NCI-H2196 (cell line): ENCODE results near the gene KCNT2.
"Not testable (repeated sequence)": the region's sequence is repeated elsewhere in the genome, so short reads cannot be mapped to it uniquely, and the experiment has no call there.

Source experiments
- DNase-seq: peaks from one replicate; lab custom pipeline; 2025; ENCODE audit not compliant: unreplicated experiment; lab: John Stamatoyannopoulos, UW

The KCNT2 gene

GRCh38 chr1:196324345-196324744 lies 283.9 kb downstream of the KCNT2 start:
- no peak for DNase-seq

GRCh38 chr1:196323869-196324268 lies 284.4 kb downstream of the KCNT2 start:
- DNase-seq = no peak

- no peak for DNase-seq
Observed at GRCh38 chr1:196319301-196319700, 288.9 kb downstream of the KCNT2 start.

- peak; percentile 4 for DNase-seq
Observed at GRCh38 chr1:196317535-196318522, 290.4 kb downstream of the KCNT2 start.

- DNase-seq = no peak
Observed at GRCh38 chr1:196312739-196313138, 295.5 kb downstream of the KCNT2 start.

GRCh38 chr1:196309386-196309785 lies 298.9 kb downstream of the KCNT2 start:
- peak; percentile 2 for DNase-seq

- no peak for DNase-seq
Observed at GRCh38 chr1:196308176-196308575, 300.1 kb downstream of the KCNT2 start.

GRCh38 chr1:196306421-196306820 lies 301.8 kb downstream of the KCNT2 start:
- DNase-seq = no peak

GRCh38 chr1:196305216-196305615 lies 303.0 kb downstream of the KCNT2 start:
- DNase-seq = no peak

- DNase-seq = no peak
Observed at GRCh38 chr1:196302981-196303380, 305.3 kb downstream of the KCNT2 start.

- DNase-seq = no peak
Observed at GRCh38 chr1:196302420-196302819, 305.8 kb downstream of the KCNT2 start.

- DNase-seq = no peak
Observed at GRCh38 chr1:196295766-196296165, 312.5 kb downstream of the KCNT2 start.

- DNase-seq = no peak
Observed at GRCh38 chr1:196278816-196279215, 329.4 kb downstream of the KCNT2 start.

- DNase-seq = no peak
Observed at GRCh38 chr1:196277860-196278259, 330.4 kb downstream of the KCNT2 start.

- DNase-seq = no peak
Observed at GRCh38 chr1:196271212-196271947, 336.9 kb downstream of the KCNT2 start.

GRCh38 chr1:196263086-196263485 lies 345.2 kb downstream of the KCNT2 start:
- DNase-seq = not testable (repeated sequence)

- no peak for DNase-seq
Observed at GRCh38 chr1:196260270-196260669, 348.0 kb downstream of the KCNT2 start.

- DNase-seq = no peak
Observed at GRCh38 chr1:196259316-196259715, 348.9 kb downstream of the KCNT2 start.

- no peak for DNase-seq
Observed at GRCh38 chr1:196255762-196256161, 352.5 kb downstream of the KCNT2 start.

GRCh38 chr1:196229546-196229945 lies 378.7 kb downstream of the KCNT2 start:
- no peak for DNase-seq

GRCh38 chr1:196214866-196215265 lies 393.4 kb downstream of the KCNT2 start:
- no peak for DNase-seq

GRCh38 chr1:196209983-196210382 lies 398.3 kb downstream of the KCNT2 start:
- DNase-seq = no peak
